Muscle layer of colon (tissue), 2 donors: ENCODE measurements around the gene SPATA32.

Experiments
- H3K27ac ChIP-seq: one replicate; pipeline ENCODE4 v1.7.0; 2013; ENCODE audit warnings: low read depth, mild to moderate bottlenecking, low read length, moderate library complexity
- H3K27me3 ChIP-seq, 2 donors: one replicate each; pipeline ENCODE4 v1.7.0; 2013; ENCODE audit warnings: low read length in 2 of 2, mild to moderate bottlenecking in 2 of 2; ENCODE audit not compliant: insufficient read depth in 2 of 2, control insufficient read depth in 1 of 2
- H3K36me3 ChIP-seq: one replicate; pipeline ENCODE4 v1.7.0; 2013; ENCODE audit warnings: mild to moderate bottlenecking, low read length; ENCODE audit not compliant: insufficient read depth
- H3K4me1 ChIP-seq: one replicate; pipeline ENCODE4 v1.7.0; 2013; ENCODE audit warnings: mild to moderate bottlenecking, low read length; ENCODE audit not compliant: insufficient read depth
- H3K4me3 ChIP-seq, 2 donors: one replicate each; pipeline ENCODE4 v1.7.0; 2013; ENCODE audit warnings: low read length in 2 of 2, low read depth in 1 of 2, mild to moderate bottlenecking in 1 of 2, moderate library complexity in 1 of 2
- H3K9ac ChIP-seq: one replicate; pipeline ENCODE4 v1.7.0; 2013; ENCODE audit warnings: low read length
- H3K9me3 ChIP-seq: one replicate; pipeline ENCODE4 v1.7.0; 2013; ENCODE audit warnings: mild to moderate bottlenecking, low read length
- donor health status: abdominal sarcoma.
- donor health status: Adenocarcinoma of cecum.

Gene SPATA32

DNA sequence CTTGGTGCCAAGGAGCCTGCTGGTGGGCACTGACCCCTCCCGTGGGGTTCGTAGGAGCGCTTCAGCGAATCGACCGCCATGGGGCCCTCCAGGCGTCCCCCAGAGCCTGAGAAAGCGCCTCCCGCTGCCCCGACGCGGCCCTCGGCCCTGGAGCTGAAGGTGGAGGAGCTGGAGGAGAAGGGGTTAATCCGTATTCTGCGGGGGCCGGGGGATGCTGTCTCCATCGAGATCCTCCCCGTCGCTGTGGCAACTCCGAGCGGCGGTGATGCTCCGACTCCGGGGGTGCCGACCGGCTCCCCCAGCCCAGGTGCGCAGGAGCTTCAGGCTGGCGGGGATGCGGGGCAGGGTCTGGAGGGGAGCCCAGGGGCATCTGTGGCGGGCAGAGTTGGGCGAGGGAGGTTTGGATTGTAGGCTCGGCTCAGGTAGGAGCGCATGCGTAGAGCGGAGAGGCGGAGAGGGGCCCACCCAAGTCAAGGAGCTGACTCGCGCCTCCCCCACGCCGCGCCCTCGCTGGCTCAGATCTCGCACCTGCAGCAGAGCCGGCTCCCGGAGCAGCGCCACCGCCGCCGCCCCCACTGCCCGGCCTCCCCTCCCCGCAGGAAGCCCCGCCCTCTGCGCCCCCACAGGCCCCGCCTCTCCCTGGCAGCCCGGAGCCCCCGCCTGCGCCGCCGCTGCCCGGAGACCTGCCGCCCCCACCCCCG is 20.4 kb downstream of the SPATA32 start:
- H3K4me1 ChIP-seq: peaks cover 7% of the 10 kb centered on the region
- peaks cover 6 to 37% of the 10 kb centered on the region in 2 donors for H3K27me3 ChIP-seq
- no peak overlapping the region for H3K9ac ChIP-seq
- H3K9me3 ChIP-seq: no peaks in the 10 kb centered on the region
- no peak overlapping the region for H3K27ac ChIP-seq
- H3K4me3 ChIP-seq: no peak overlapping the region
- peaks cover 6% of the 10 kb centered on the region for H3K36me3 ChIP-seq

DNA sequence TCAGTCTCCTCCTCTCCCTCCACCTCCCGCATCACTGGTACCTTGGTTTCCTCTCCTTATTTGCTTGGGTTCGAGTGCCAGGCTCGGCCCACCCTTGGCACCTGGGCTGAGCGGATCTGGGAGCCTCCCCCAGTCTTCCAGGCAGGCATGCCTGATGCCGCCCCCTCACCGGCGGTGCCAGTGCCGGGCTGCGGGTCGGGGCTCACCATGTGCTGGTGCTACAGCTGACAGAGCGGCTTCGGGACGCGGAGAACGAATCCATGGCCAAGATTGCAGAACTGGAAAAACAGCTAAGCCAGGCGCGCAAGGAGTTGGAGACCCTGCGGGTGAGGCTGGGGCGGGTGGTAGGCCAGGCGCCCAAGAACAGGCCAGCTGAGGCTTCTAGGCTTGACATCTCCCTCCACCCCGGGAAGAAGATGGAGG is 21.0 kb downstream of the SPATA32 start:
- no peak overlapping the region for H3K4me3 ChIP-seq
- H3K36me3 ChIP-seq: peaks cover 6% of the 10 kb centered on the region
- peaks cover 6 to 42% of the 10 kb centered on the region in 2 donors for H3K27me3 ChIP-seq
- H3K4me1 ChIP-seq: peaks cover 6% of the 10 kb centered on the region
- H3K27ac ChIP-seq: no peak overlapping the region
- H3K9ac ChIP-seq: no peak overlapping the region
- H3K9me3 ChIP-seq: no peaks in the 10 kb centered on the region

DNA sequence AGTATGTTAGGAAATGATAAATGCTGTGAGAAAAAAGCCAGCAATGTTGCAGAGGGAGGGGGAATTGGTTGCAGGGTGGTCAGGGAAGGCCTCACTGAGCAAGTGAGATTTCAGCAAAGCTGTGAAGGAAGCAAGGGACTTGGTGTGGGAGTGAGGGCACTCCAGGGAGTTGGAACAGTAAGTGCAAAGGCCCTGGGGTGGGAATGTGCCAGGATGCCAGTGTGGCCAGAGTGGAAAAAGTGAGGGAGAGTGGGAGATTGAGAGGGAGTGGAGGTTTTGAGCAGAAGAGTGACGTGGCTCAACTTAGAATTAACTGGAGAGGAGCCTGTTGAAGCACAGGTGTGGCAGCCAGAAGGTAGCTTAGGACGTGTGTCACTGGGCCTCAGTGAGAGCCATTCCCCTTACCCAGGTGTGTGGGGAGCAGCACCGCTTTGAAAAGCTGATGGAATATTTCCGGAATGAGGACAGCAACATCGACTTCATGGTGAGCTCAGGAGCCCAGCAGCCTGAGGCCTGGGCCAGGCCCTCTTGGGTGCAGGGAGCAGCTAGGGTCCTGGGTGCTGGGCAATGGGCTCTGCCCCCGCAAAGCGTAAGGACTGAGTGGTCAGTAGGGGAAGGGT is 23.6 kb downstream of the SPATA32 start:
- peaks cover 6 to 43% of the 10 kb centered on the region in 2 donors for H3K27me3 ChIP-seq
- H3K9me3 ChIP-seq: no peaks in the 10 kb centered on the region
- H3K27ac ChIP-seq: no peak overlapping the region
- H3K4me3 ChIP-seq: no peak overlapping the region
- peaks cover 6% of the 10 kb centered on the region for H3K4me1 ChIP-seq
- H3K9ac ChIP-seq: no peak overlapping the region
- H3K36me3 ChIP-seq: no peaks in the 10 kb centered on the region

DNA sequence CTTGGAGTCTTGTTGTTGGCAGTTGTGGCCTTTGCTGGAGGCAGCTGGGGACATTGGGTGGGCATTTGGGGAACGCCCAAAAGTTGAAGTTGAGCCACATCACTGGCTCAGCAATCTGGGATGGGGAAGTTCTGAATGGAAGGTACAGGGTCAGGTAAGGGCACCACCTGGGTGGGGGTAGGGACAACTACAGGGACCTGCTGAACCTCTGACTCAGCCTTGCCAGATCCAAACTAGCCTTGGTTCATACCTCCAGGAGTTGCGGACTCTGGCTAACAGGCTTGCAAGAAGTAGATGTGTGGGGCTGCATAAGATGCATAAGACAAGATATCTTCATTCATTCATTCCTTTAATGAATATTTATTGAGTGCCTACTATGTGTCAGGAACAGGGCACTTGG is 24.2 kb downstream of the SPATA32 start:
- Histone ChIP-seq H3K4me3 (no peak overlapping the region), H3K9ac (no peak overlapping the region), H3K4me1 (peaks cover 6% of the 10 kb centered on the region), H3K36me3 (no peaks in the 10 kb centered on the region), H3K27me3 (peaks cover 6 to 43% of the 10 kb centered on the region in 2 donors), H3K9me3 (no peaks in the 10 kb centered on the region), H3K27ac (no peak overlapping the region)

DNA sequence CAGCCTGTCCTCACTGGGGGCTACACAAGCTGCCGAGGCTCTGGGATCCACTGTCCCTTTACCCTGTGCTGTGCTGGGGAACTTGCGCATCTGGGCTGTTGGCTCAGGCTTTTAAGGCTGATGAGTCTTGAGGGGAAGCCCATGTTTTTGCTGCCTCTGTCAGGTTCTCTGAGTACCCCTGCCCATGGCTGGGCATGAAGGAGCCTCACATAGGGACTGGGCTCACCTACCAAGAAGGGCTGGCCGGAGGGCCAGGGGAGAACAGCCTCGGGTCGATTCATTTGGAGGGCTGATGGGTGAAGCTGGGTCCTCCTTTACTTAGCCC is 25.6 kb downstream of the SPATA32 start:
- H3K4me1 ChIP-seq: peaks cover 3% of the 10 kb centered on the region
- H3K27ac ChIP-seq: no peak overlapping the region
- H3K9me3 ChIP-seq: no peaks in the 10 kb centered on the region
- H3K9ac ChIP-seq: no peak overlapping the region
- H3K27me3 ChIP-seq: peaks cover 3 to 39% of the 10 kb centered on the region in 2 donors
- H3K4me3 ChIP-seq: no peak overlapping the region
- no peaks in the 10 kb centered on the region for H3K36me3 ChIP-seq

DNA sequence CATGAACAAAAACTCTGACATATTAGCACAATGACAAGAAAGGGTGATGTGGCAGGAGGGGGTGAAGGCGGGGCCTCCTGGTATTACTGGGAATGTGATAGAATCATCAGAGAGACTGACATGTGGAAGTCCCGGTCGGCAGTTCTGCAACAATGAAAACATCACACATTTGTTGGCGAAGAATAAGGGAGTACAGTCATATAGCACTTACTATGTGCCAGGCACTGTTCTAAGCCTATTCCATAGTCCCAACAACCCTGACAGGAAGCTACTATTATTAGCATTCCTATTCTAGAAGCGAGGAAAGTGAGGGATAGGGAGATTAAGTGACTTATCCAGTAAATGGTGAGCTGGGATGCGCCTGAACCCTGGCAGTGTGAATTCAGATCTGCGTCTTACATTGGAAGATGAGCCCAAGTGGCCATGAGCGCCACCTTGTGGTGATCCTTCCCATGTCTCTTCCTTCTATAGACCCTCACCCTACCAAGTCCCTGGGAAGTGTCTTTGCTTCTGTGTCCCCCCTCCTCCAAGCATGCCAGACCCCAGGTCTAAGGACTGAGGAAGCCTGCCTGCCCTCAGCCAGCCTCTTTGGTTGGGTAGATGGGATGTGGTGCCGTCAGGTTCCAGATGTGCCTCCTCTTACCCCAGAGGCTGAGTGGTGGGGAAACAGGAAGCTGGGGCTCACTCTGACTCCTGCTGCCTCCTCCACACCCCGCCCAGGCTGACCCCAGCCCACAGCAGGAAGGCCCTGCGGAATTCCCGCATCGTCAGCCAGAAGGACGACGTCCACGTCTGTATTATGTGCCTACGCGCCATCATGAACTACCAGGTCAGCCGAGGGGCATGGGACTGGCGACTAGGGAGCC is 26.2 kb downstream of the SPATA32 start:
- H3K27me3 ChIP-seq: peaks cover 0 to 33% of the 10 kb centered on the region in 2 donors
- H3K9me3 ChIP-seq: no peaks in the 10 kb centered on the region
- no peak overlapping the region for H3K9ac ChIP-seq
- H3K27ac ChIP-seq: no peak overlapping the region
- peaks cover 3% of the 10 kb centered on the region for H3K4me1 ChIP-seq
- no peak overlapping the region for H3K4me3 ChIP-seq
- no peaks in the 10 kb centered on the region for H3K36me3 ChIP-seq

DNA sequence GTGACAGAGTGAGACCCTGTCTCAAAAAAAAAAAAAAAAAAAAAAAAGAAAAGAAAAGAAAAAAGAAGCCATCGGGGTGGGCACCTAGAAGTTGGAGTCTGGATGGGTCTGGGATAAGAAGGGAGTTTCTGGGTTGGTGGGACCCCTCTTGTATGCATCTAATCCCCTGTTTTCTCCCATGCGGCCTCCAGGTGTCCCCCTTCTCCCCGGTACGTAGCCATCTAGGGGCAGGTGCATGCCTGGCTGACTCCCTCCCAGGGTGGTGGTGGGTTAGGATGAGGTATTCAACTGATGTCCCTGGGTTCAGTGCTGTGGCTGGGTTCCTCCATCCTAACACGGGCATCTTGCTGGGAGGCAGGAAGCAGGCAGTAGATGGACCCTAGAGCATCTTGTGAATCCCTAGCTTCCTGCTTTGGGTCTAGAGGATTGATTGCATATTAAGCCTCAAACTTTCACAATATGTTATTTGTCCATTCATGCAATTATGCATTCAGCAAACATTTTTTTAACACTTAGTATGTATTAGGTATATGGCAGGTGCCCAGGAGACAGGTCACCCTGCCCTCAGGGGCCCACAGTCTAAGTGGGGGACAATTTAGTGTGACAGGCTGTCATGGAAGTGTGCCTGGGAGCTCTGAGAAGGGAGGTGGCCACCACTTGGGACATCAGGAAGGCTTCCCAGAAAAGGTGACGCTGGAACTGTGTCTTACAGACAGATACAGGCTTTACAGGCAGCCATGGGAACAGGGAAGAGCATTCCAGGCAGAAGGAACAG is 27.1 kb downstream of the SPATA32 start:
- H3K36me3 ChIP-seq: no peaks in the 10 kb centered on the region
- H3K27me3 ChIP-seq: peaks cover 0 to 26% of the 10 kb centered on the region in 2 donors
- no peak overlapping the region for H3K4me3 ChIP-seq
- no peaks in the 10 kb centered on the region for H3K9me3 ChIP-seq
- H3K27ac ChIP-seq: no peak overlapping the region
- peaks cover 8% of the 10 kb centered on the region for H3K4me1 ChIP-seq
- no peak overlapping the region for H3K9ac ChIP-seq

DNA sequence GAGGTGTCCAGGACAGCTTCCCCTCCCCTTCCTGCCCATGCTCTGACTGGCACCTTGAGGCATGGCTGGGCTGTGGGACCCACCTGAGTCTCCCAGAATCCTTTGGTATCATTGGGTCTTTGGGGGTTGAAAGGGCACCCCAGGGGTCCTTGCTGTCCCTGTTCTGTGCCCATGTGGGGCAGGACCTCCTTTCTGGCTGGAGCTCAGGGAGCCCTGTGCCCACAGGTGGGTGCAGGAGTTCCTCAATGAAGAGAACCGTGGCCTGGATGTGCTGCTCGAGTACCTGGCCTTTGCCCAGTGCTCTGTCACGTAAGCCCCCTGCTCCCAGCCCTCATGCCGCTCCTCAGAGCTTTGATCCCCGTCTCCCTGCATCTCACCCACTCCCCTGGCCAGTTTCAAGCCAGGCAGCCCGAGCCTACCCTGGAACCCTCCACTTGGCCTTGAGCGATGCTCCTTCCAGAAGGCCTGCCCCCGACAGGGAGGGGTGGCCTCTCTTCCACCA is 28.4 kb downstream of the SPATA32 start:
- Histone ChIP-seq H3K27me3 (peaks cover 0 to 12% of the 10 kb centered on the region in 2 donors), H3K4me3 (no peak overlapping the region), H3K9ac (no peak overlapping the region), H3K4me1 (peaks cover 8% of the 10 kb centered on the region), H3K27ac (no peak overlapping the region), H3K9me3 (no peaks in the 10 kb centered on the region), H3K36me3 (no peaks in the 10 kb centered on the region)

DNA sequence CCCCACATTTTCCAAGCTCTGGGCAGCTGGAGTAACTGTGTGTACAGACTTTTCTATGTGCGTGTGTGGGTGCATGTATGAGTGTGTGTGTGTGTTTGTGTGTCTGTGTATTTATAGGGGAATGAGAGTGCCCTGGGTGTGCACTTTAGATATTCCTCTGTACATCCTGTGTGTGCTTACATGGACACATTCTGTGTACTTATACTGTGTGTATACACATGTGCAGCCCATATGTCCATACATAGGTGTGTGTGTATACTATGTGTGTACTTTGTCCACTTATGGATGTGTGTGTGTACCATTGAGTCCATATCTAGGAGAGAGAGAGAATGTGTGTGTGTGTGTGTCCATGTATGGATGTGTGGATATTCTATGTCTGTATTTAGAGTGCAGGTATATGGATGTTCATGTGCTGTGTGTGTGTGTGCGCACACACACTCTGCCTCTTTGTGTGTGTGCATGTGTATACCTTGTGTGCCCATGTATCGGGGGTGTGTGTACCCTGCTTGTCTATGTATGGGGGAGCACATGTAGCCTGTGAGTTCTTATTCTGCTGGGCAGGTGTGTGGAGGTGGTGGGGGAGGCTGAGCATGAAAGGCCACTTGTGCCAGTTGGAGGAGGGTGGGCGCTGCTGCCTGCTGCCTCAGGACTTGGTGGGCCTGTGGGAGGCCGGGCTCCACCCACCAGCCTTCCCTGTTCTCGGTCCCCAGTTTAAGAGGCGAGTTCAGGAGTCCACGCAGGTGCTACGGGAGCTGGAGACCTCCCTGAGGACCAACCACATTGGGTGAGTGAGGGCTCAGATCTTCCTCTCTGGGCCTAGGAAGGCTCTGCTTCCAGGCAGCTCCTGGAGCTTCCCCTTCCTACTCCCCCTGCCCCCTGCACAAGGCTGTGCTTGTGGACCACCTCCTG is 29.1 kb downstream of the SPATA32 start:
- no peaks in the 10 kb centered on the region for H3K36me3 ChIP-seq

DNA sequence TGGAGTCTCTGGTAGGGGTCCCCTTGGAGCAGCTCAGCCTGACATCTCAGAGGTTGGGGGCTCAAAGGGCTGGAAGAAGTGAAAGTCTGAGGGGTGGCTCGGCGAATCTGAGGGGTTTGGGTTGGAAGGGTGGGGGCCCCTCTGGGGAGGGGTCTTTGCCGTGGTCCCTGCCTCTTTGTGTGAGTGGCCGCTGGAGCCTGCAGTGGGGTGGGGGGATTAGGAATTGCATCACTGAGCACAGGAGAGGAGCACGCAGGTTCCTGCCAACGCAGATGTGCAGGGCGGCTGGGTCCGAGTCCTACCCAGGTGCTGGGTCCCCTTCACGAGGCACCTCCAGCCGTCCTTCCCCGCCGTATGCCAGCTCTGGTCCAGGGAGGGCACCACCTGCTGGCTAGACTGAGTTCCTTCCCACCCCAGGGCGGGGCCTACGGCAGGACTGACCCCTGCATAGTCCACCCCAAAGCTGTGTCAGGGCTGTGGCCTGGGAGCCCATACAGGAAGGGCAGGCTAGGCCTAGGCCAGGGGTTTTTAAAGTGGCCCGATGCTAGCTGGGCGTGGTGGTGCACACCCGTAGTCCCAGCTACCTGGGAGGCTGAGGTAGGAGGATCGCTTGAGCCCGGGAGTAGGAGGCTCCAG is 30.3 kb downstream of the SPATA32 start:
- Histone ChIP-seq H3K36me3 (no peaks in the 10 kb centered on the region), H3K4me3 (no peak overlapping the region), H3K27ac (no peak overlapping the region), H3K4me1 (peaks cover 8% of the 10 kb centered on the region), H3K9ac (no peak overlapping the region), H3K27me3 (peaks cover 0 to 6% of the 10 kb centered on the region in 2 donors), H3K9me3 (no peaks in the 10 kb centered on the region)

More for the DNA sequence above, 29.1 kb downstream of the SPATA32 start:
- peaks cover 8% of the 10 kb centered on the region for H3K4me1 ChIP-seq
- H3K27ac ChIP-seq: no peak overlapping the region
- no peak overlapping the region for H3K4me3 ChIP-seq
- H3K9me3 ChIP-seq: no peaks in the 10 kb centered on the region
- H3K9ac ChIP-seq: no peak overlapping the region
- H3K27me3 ChIP-seq: peaks cover 0 to 10% of the 10 kb centered on the region in 2 donors
